GM12892 (cell line): Measurements from ENCODE around the gene SNRNP25.

Experiments used
- POLR2A ChIP-seq: IDR thresholded peaks from 2 replicates; pipeline ENCODE4 v1.6.1; 2011; ENCODE audit warnings: low read depth, low read length, control low read depth
- TAF1 ChIP-seq: IDR thresholded peaks from 2 replicates; pipeline ENCODE4 v1.6.1; 2011; ENCODE audit warnings: low read depth, mild to moderate bottlenecking, control low read depth, low read length, borderline replicate concordance

GRCh38 chr16:88613-89012, 35.0 kb downstream of the SNRNP25 start:
- TF ChIP-seq POLR2A: no peak
- TF ChIP-seq TAF1: no peak
